ENCODE measurements around the gene KRT73.

KRT73 gene

GRCh38 chr12:52649066-52649465 lies 30.7 kb upstream of the KRT73 start:
- H3K4me3 ChIP-seq (ENCODE audit: low read depth, low read length): no peak overlapping the region
- TF ChIP-seq CTCF (IDR thresholded peaks at IDR 0.05; ENCODE audit: insufficient read depth, low read length, missing control alignments): no peak
- ChIA-PET CTCF (no interaction called here), POLR2A (no interaction called here)
- DNase-seq (ENCODE audit: low read depth, low spot score): no peak

GRCh38 chr12:52648012-52648550 lies 29.7 kb upstream of the KRT73 start:
- CTCF ChIA-PET: interaction anchor here (1.3 kb wide), 1 partner anchor 12 kb away, joined by 3 read pairs; no protein-coding TSS in a partner anchor
- TF ChIP-seq CTCF (IDR thresholded peaks at IDR 0.05; ENCODE audit: insufficient read depth, low read length, missing control alignments): no peak
- no peak for DNase-seq (ENCODE audit: low read depth, low spot score)
- POLR2A ChIA-PET: no interaction called here
- no peak overlapping the region for H3K4me3 ChIP-seq (ENCODE audit: low read depth, low read length)

GRCh38 chr12:52647601-52648000 lies 29.2 kb upstream of the KRT73 start:
- ChIA-PET CTCF (interaction anchor here (1.3 kb wide), 1 partner anchor 11 kb away, joined by 3 read pairs; no protein-coding TSS in a partner anchor), POLR2A (no interaction called here)
- H3K4me3 ChIP-seq (ENCODE audit: low read depth, low read length): no peak overlapping the region
- DNase-seq (ENCODE audit: low read depth, low spot score): no peak
- TF ChIP-seq CTCF (IDR thresholded peaks at IDR 0.05; ENCODE audit: insufficient read depth, low read length, missing control alignments): no peak

DNA sequence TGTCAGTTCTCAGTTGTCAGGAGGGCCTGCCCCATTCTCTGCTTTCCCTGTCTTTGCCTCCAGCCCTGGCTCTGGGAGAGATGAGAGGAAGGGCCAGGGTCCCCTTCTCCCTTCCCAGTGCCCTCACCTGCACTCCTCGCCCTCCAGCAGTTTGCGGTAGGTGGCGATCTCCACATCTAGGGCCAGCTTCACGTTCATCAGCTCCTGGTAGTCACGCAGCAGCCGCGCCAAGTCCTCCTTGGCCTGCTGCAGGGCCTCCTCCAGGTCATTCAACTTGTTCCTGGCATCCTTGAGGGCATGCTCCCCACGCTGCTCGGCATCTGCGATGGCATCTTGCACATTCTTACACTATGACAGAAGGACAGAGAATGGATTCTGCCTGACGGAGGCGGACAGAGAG lies 28.3 kb upstream of the KRT73 start:
- H3K4me3 ChIP-seq (ENCODE audit: low read depth, low read length): no peak overlapping the region
- ChIA-PET CTCF (no interaction called here), POLR2A (no interaction called here)
- no peak for TF ChIP-seq CTCF (IDR thresholded peaks at IDR 0.05; ENCODE audit: insufficient read depth, low read length, missing control alignments)
- no peak for DNase-seq (ENCODE audit: low read depth, low spot score)

- ChIA-PET CTCF (no interaction called here), POLR2A (no interaction called here)
- DNase-seq (ENCODE audit: low read depth, low spot score): no peak
- H3K4me3 ChIP-seq (ENCODE audit: low read depth, low read length): no peak overlapping the region
- no peak for TF ChIP-seq CTCF (IDR thresholded peaks at IDR 0.05; ENCODE audit: insufficient read depth, low read length, missing control alignments)
These were observed 27.6 kb upstream of the KRT73 start for GRCh38 chr12:52645982-52646381.

DNA sequence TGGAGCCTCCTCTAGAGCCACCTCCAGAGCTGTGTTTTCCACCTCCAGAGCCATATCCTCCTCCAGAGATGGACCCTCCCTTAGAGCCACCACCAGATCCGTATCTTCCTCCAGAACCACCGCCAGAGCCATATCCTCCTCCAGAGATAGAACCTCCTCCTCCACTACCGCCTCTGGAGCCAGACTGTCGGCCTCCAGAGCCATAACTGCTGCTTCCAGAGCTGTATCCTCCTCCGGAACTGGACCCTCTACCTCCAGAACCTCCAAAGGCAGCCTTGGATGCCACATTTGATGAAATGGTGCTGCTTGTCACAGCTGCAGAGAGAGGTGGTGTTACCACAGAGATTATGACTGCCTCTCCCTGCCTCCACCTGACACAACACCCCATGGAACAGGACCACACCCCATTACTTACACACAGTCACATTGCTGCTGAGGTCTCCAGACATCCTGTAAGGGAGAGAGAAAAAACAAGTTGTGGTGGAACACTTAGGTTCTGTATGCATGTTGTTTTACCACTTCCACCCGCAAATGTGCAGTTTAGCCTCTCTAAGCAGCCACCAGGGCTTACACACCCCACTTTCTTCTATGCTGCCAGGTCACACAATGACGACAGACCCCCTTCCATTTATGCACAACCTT lies 26.9 kb upstream of the KRT73 start:
- CTCF ChIA-PET: no interaction called here
- POLR2A ChIA-PET: no interaction called here
- DNase-seq (ENCODE audit: low read depth, low spot score): no peak
- no peak overlapping the region for H3K4me3 ChIP-seq (ENCODE audit: low read depth, low read length)
- TF ChIP-seq CTCF (IDR thresholded peaks at IDR 0.05; ENCODE audit: insufficient read depth, low read length, missing control alignments): no peak

Data from AG04449 (cell line).